CD4-positive, alpha-beta T cell (primary cell): ENCODE results near the gene SORCS2. TPM values are rescaled to one million over a fixed set of nuclear protein-coding genes. Genes with fewer than 3 reads are reported as not detected.

Source experiments
- ATAC-seq: fragments of 200-7000 bp; cut with Tn5 transposase; one replicate; pipeline ENCODE4 v1.10.0; 2022; ENCODE audit warnings: mild to moderate bottlenecking; ENCODE audit not compliant: poor library complexity
- CTCF ChIA-PET: fragments of 350-600 bp; sonication (Branson Sonifier 250); formaldehyde crosslinking; loops from one replicate; lab custom pipeline; 2021; ENCODE audit warnings: antibody characterized with exemption, inconsistent platforms; lab: Charles Lee
- POLR2A ChIA-PET: fragments of 350-600 bp; sonication (Branson Sonifier 250); formaldehyde crosslinking; loops from one replicate; lab custom pipeline; 2021; ENCODE audit warnings: antibody characterized with exemption, inconsistent platforms; lab: Charles Lee
- DNase-seq, 14 experiments: peaks; one replicate each; pipeline ENCODE4 v3.0.0-alpha.2; 2013 to 2020; ENCODE audit warnings: mixed read lengths in 2 of 14
- H3K27ac ChIP-seq, 2 donors: one replicate each; pipeline versions ENCODE4 v1.5.1 to v1.7.0; 2013; ENCODE audit warnings: low read length in 2 of 2, low read depth in 1 of 2, mild to moderate bottlenecking in 1 of 2
- H3K27me3 ChIP-seq, 2 experiments: 1 replicate in 1 of 2; 2 replicates in 1 of 2; pipeline versions ENCODE4 v1.6.1 to v1.7.0; 2013; ENCODE audit warnings: low read length in 2 of 2, control low read depth in 1 of 2, mild to moderate bottlenecking in 1 of 2, moderate library complexity in 1 of 2; ENCODE audit not compliant: insufficient read depth in 2 of 2, control insufficient read depth in 1 of 2
- H3K36me3 ChIP-seq: one replicate; pipeline ENCODE4 v1.6.1; 2013; ENCODE audit warnings: low read length, control low read depth; ENCODE audit not compliant: insufficient read depth
- H3K4me1 ChIP-seq: one replicate; pipeline ENCODE4 v1.6.1; 2013; ENCODE audit warnings: low read length, control low read depth; ENCODE audit not compliant: insufficient read depth
- H3K4me3 ChIP-seq: one replicate; pipeline ENCODE4 v1.5.1; 2013; ENCODE audit warnings: mild to moderate bottlenecking, low read length, moderate library complexity
- H3K9me3 ChIP-seq, 2 experiments: 1 replicate in 1 of 2; 2 replicates in 1 of 2; pipeline versions ENCODE4 v1.6.1 to v1.7.0; 2013; ENCODE audit warnings: low read length in 2 of 2, mild to moderate bottlenecking in 2 of 2, control low read depth in 1 of 2, moderate library complexity in 1 of 2; ENCODE audit not compliant: control insufficient read depth in 1 of 2, insufficient read depth in 1 of 2
- H3K27ac Mint-ChIP-seq: one replicate; pipeline ENCODE4 v1.8.0; 2020; ENCODE audit warnings: mixed read lengths
- H3K27me3 Mint-ChIP-seq: one replicate; pipeline ENCODE4 v1.8.0; 2021; ENCODE audit warnings: mixed read lengths
- H3K36me3 Mint-ChIP-seq: one replicate; pipeline ENCODE4 v1.8.0; 2021; ENCODE audit warnings: low read depth, mixed read lengths
- H3K4me1 Mint-ChIP-seq: one replicate; pipeline ENCODE4 v1.8.0; 2021; ENCODE audit warnings: low read depth, mixed read lengths
- H3K4me3 Mint-ChIP-seq: one replicate; pipeline ENCODE4 v1.8.0; 2020; ENCODE audit warnings: mild to moderate bottlenecking, mixed read lengths
- H3K9me3 Mint-ChIP-seq: one replicate; pipeline ENCODE4 v1.8.0; 2020; ENCODE audit warnings: mixed read lengths
- intact Hi-C, 2 experiments: fragments of 100-400 bp; cut with DNase I in 1 of 2; cut with micrococcal nuclease in 1 of 2; formaldehyde crosslinking; loops; one replicate each; pipeline versions ENCODE4 v1.15.1 to v1.9.0; 2023 to 2025; cut with DNase I, micrococcal nuclease
- total RNA-seq, 174 experiments: library from RNA in 2 of 174; stranded (reverse) in 2 of 174; gene quantifications; one replicate each; pipeline ENCODE4 v1.2.3 and lab custom pipeline; 2021 to 2026
- TF ChIP-seq, protein P1 (sequence below): fragments of 200-600 bp; IDR thresholded peaks from one replicate; pipeline ENCODE4 v1.8.0; 2022; ENCODE audit warnings: antibody characterized with exemption, mild to moderate bottlenecking

The SORCS2 gene
- total RNA-seq, 2 experiments from 2014 or later = not detected

DNA sequence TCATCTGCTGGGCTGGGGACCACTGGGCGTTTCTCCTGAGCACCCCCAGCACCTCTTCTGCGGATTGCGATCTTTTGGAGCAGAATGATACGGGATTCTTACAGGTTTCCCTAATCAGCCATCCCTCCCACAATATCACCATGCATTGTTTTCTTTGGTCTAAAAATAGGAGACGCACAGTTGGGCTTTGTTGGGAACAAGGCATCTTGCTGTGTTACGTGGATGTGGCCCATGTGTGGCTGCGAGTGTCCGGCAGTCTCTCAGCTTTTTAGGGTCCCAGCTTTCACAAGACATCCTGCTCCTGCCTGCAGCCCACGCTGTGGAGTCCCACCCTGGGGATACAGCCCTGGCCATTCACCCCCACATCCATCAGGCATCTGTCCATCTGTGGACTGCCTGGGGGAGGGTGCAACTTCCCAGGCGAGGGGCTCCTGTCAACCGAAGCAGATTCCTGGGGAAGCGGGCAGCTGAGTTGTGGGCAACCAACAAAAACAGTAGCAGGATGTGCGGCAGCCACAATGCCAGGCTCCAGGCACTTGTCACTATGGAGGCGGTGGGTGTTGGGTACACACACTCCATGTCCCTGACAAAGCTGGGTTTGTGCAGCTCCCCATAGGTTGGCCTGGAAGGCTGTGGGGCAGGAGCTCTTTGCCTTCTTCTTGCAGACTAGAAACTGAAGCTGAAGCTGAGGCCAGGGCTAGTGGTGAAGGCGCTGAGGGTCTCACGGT is 427.9 kb downstream of the SORCS2 start:
- CTCF ChIA-PET = no interaction called here
- no peak for ATAC-seq
- no peaks in the 10 kb centered on the region for H3K36me3 Mint-ChIP-seq
- H3K4me1 Mint-ChIP-seq = no peaks in the 10 kb centered on the region
- H3K27ac Mint-ChIP-seq = no peak overlapping the region
- H3K9me3 ChIP-seq = peaks cover 0 to 5% of the 10 kb centered on the region in 2 experiments
- POLR2A ChIA-PET = no interaction called here
- H3K36me3 ChIP-seq = no peaks in the 10 kb centered on the region
- no peak overlapping the region for H3K4me3 Mint-ChIP-seq
- H3K9me3 Mint-ChIP-seq = no peaks in the 10 kb centered on the region
- TF ChIP-seq, protein P1, sequence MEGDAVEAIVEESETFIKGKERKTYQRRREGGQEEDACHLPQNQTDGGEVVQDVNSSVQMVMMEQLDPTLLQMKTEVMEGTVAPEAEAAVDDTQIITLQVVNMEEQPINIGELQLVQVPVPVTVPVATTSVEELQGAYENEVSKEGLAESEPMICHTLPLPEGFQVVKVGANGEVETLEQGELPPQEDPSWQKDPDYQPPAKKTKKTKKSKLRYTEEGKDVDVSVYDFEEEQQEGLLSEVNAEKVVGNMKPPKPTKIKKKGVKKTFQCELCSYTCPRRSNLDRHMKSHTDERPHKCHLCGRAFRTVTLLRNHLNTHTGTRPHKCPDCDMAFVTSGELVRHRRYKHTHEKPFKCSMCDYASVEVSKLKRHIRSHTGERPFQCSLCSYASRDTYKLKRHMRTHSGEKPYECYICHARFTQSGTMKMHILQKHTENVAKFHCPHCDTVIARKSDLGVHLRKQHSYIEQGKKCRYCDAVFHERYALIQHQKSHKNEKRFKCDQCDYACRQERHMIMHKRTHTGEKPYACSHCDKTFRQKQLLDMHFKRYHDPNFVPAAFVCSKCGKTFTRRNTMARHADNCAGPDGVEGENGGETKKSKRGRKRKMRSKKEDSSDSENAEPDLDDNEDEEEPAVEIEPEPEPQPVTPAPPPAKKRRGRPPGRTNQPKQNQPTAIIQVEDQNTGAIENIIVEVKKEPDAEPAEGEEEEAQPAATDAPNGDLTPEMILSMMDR = no peak
- no peaks in the 10 kb centered on the region for H3K4me1 ChIP-seq
- intact Hi-C loops = no loop called here
- H3K4me3 ChIP-seq = no peak overlapping the region
- no peak for DNase-seq
- H3K27me3 Mint-ChIP-seq = peaks cover 7% of the 10 kb centered on the region
- H3K27ac ChIP-seq = no peak overlapping the region
- no peaks in the 10 kb centered on the region for H3K27me3 ChIP-seq

DNA sequence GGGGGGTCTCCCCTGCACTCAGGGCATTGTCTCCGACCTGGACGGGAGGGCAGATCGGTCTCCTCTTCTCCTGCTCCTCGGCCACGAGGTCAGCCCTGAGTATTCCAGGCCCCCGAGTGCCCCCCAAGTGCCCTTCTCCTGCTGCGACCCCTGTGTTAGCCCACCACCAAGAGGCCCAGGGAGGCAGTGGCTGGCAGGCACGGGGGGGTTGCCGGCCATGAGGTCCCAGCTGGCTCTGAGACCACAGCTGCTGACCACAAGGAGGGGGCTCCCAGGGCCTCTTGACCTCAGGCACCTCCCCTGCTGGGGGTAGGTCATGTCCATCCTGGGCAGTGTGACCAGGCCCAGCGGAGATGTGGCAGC is 428.5 kb downstream of the SORCS2 start:
- Mint-ChIP-seq H3K9me3 (no peaks in the 10 kb centered on the region), H3K27me3 (peaks cover 7% of the 10 kb centered on the region), H3K4me3 (no peak overlapping the region), H3K36me3 (no peaks in the 10 kb centered on the region), H3K4me1 (no peaks in the 10 kb centered on the region), H3K27ac (no peak overlapping the region)
- DNase-seq (no peak), ATAC-seq (no peak)
- POLR2A ChIA-PET = no interaction called here
- Histone ChIP-seq H3K4me1 (no peaks in the 10 kb centered on the region), H3K27ac (no peak overlapping the region), H3K36me3 (no peaks in the 10 kb centered on the region), H3K4me3 (no peak overlapping the region), H3K9me3 (peaks cover 0 to 5% of the 10 kb centered on the region in 2 experiments), H3K27me3 (no peaks in the 10 kb centered on the region)
- CTCF ChIA-PET = no interaction called here
- TF ChIP-seq, protein P1 = no peak
- intact Hi-C loops = no loop called here

DNA sequence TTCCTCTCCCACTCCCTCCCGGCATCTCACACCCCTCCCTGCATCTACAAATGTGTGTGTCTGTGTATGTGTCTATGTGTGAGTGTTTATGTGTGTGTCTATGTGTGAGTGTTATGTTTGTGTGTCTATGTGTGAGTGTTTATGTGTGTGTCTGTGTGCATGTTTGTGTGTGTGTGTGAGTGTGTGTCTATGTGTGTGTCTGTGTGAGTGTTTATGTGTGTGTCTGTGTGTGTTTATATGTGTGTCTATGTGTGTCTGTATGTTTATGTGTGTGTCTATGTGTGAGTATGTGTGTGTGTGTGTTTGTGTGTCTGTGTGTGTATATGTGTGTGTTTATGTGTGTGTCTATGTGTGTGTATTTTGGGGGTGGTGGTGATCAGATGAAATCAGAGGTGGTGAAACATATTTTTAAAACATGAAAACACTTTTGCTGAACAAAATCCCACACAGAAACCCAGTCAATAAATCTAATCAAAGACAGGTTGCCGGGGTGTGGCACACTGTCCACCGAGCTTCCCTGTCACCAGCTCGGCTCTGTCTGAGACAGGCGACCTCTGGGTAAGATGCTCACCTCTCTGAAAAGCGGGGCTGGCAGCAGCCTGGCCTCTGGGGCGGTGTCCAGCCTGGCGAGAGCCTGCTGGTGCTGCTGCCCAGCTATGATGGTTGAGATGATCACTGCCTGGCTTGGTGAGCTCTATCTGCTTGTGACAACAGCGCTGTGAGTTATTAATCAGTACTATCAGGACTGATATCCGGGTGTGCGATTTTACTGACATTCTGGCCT is 429.1 kb downstream of the SORCS2 start:
- no peaks in the 10 kb centered on the region for H3K27me3 ChIP-seq
- no peaks in the 10 kb centered on the region for H3K36me3 Mint-ChIP-seq
- DNase-seq = no peak
- peaks cover 7% of the 10 kb centered on the region for H3K27me3 Mint-ChIP-seq
- no peak overlapping the region for H3K27ac Mint-ChIP-seq
- no peaks in the 10 kb centered on the region for H3K36me3 ChIP-seq
- no peak overlapping the region for H3K4me3 Mint-ChIP-seq
- intact Hi-C loops = no loop called here
- no peak for ATAC-seq
- no peak overlapping the region for H3K27ac ChIP-seq
- H3K9me3 ChIP-seq = peaks cover 0 to 5% of the 10 kb centered on the region in 2 experiments
- H3K4me1 Mint-ChIP-seq = no peaks in the 10 kb centered on the region
- no peaks in the 10 kb centered on the region for H3K4me1 ChIP-seq
- CTCF ChIA-PET = no interaction called here
- TF ChIP-seq, protein P1 = no peak
- H3K4me3 ChIP-seq = no peak overlapping the region
- H3K9me3 Mint-ChIP-seq = no peaks in the 10 kb centered on the region
- POLR2A ChIA-PET = no interaction called here
